PC-3 (cell line): ENCODE results near the gene MLYCD.

Experiments
- CTCF ChIP-seq: fragments of 300-600 bp; sonication (generic); conservative IDR thresholded peaks from 2 replicates; pipeline ENCODE4 v1.5.1; 2017; ENCODE audit warnings: antibody characterized with exemption, low read depth, mild to moderate bottlenecking, low read length
- EZH2 ChIP-seq: fragments of 300-600 bp; sonication (generic); IDR thresholded peaks from one replicate; pipeline ENCODE4 v1.6.1; 2017; ENCODE audit warnings: antibody characterized with exemption, mild to moderate bottlenecking, low read length; ENCODE audit not compliant: unreplicated experiment
- EZH2phosphoT487 ChIP-seq: fragments of 300-600 bp; sonication (generic); IDR thresholded peaks from 2 replicates; pipeline ENCODE4 v1.6.1; 2018; ENCODE audit warnings: mild to moderate bottlenecking, antibody characterized with exemption, low read length, borderline replicate concordance

- TF ChIP-seq CTCF (no peak), EZH2 (no peak), EZH2phosphoT487 (no peak)
Measured at GRCh38 chr16:83901101-83901500, 2.2 kb downstream of the MLYCD start.
